Measurements from ENCODE around the gene PSMB5.
A peak's percentile ranks its signal among the peaks of the same experiment; 100 is the strongest.

- 0 out of 2 replicates have a peak, but pooled peaks have one; percentile 4 for TF ChIP-seq SPI1 (IDR thresholded peaks at IDR 0.05; ENCODE audit: low read depth, low read length)
- TF ChIP-seq POLR2AphosphoS5 (IDR thresholded peaks at IDR 0.05; ENCODE audit: low read depth, low read length), result no peak
Observed at GRCh38 chr14:23033801-23034497, 751 bp downstream of the PSMB5 start.
